ENCODE data around the gene PPP4R4.
A peak's percentile ranks its signal among the peaks of the same experiment; 100 is the strongest.

PPP4R4 gene, protein sequence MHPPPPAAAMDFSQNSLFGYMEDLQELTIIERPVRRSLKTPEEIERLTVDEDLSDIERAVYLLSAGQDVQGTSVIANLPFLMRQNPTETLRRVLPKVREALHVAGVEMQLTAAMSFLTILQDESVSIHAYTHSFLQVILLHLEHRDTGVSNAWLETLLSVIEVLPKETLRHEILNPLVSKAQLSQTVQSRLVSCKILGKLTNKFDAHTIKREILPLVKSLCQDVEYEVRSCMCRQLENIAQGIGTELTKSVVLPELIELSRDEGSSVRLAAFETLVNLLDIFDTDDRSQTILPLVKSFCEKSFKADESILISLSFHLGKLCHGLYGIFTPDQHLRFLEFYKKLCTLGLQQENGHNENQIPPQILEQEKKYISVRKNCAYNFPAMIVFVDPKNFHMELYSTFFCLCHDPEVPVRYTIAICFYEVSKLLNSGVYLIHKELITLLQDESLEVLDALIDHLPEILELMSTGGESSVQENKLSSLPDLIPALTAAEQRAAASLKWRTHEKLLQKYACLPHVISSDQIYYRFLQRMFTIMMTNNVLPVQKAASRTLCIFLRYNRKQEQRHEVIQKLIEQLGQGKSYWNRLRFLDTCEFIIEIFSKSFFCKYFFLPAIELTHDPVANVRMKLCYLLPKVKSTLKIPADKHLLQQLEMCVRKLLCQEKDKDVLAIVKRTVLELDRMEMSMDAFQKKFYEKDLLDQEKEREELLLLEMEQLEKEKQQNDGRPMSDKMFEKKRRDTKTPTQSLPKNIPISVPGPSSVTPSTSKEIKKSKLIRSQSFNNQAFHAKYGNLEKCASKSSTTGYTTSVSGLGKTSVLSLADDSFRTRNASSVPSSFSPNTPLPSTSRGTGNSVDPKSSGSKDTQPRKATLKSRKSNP

DNA sequence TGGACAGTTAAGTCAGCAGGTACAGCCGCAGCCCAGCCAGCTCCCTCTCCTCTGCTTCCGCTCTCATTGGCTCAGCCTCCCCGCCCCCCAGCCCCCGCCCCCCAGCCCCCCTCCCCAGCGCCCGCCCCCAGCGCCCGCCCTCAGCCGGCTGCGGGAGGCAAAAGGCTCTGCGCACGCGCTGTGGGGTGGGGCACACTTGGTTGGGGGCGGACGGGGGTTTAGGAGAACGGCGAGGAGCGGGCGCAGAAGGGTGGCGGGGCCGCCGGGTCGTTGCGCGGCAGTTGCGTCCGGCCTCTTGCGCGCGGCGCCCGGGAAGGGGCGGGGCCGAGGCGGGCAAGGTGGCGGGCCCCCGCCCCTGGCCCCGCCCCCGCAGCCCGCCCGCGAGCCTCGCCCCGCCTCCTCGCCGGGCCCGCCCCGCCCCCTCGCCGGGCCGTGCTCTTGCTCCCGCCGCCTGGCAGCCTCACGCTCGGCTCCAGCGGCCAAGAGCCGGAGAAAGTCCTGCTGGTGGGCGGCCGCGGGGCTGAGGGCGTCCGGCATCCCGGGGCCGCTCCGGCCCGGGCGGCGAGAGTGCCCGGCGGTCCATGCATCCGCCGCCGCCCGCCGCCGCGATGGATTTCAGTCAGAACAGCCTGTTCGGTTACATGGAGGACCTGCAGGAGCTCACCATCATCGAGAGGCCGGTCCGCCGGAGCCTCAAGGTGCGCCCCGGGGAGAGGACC is at the start of gene PPP4R4:
TSS of gene PPP4R4 (plus strand) at position 438 of the 719 bp plus-strand sequence. CDS start at position 582, 144 bp downstream.
- H3K9me3 ChIP-seq (ENCODE audit: control insufficient read depth in 5 of 5, low read length in 5 of 5): no peaks in the 10 kb centered on the region
- peak within 1 kb of the TSS in 3 of 5 donors; percentile 36 to 77 (median 44) for H3K9ac ChIP-seq (ENCODE audit: low read length in 5 of 5)
- no peaks in the 10 kb centered on the region for H3K36me3 ChIP-seq (ENCODE audit: control insufficient read depth in 5 of 5, insufficient read depth in 5 of 5, low read length in 5 of 5)
- peaks cover 0 to 24% (median 19%) of the 10 kb centered on the region in 5 donors for H3K27me3 ChIP-seq (ENCODE audit: control insufficient read depth in 5 of 5, insufficient read depth in 4 of 5, low read length in 5 of 5)
- no peak within 1 kb of the TSS for H3K27ac ChIP-seq (ENCODE audit: low read depth, low read length)
- peaks cover 0 to 20% (median 15%) of the 10 kb centered on the region in 5 donors for H3K4me1 ChIP-seq (ENCODE audit: control insufficient read depth in 5 of 5, insufficient read depth in 5 of 5, low read length in 5 of 5)
- peak within 1 kb of the TSS; percentile 29 to 69 (median 57) for H3K4me3 ChIP-seq (ENCODE audit: low read depth in 1 of 5, low read length in 5 of 5)

DNA sequence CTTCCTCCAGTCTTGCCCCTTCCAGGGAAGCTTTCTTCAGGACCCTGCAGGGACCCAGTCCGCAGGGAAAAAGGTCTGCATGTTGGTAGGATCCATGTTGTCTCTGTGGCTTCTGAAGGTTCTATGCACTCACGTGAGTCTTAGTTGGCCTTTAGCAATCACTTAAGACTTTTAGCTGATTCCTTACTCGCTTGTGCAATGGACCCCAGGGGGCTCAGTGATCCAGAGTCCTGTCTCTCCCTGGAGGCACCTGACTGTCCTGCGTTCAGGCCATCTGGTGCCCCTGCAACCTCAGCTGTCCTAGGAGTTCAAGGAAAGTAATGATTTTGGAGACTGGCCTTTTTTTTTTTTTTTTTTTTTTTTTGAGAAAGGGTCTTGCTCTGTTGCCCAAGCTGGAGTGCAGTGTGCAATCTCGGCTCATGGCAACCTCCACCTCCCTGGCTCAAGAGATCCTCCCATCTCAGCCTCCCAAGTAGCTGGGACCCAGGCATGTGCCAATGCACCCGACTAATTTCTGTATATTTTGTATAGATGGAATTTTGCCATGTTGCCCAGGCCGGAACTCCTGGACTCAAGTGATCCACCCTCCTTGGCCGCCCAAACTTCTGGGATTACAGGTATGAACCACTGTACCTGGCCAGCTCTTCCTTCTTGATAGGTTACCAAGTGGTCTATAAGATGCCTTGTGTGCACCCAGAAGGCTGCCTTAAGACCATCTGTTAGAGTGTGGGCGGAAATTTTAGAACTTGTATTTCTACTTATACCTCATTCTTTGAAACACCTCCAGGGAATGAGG is 49.3 kb upstream of the PPP4R4 start:
- peaks cover 3 to 15% (median 12%) of the 10 kb centered on the region in 5 donors for H3K9me3 ChIP-seq (ENCODE audit: control insufficient read depth in 5 of 5, low read length in 5 of 5)
- peaks cover 2 to 15% (median 10%) of the 10 kb centered on the region in 5 donors for H3K4me1 ChIP-seq (ENCODE audit: control insufficient read depth in 5 of 5, insufficient read depth in 5 of 5, low read length in 5 of 5)
- H3K9ac ChIP-seq (ENCODE audit: low read length in 5 of 5): no peak overlapping the region
- no peak overlapping the region for H3K4me3 ChIP-seq (ENCODE audit: low read depth in 1 of 5, low read length in 5 of 5)
- peaks cover 0 to 11% (median 3%) of the 10 kb centered on the region in 5 donors for H3K36me3 ChIP-seq (ENCODE audit: control insufficient read depth in 5 of 5, insufficient read depth in 5 of 5, low read length in 5 of 5)
- H3K27me3 ChIP-seq (ENCODE audit: control insufficient read depth in 5 of 5, insufficient read depth in 4 of 5, low read length in 5 of 5): no peaks in the 10 kb centered on the region
- H3K27ac ChIP-seq (ENCODE audit: low read depth, low read length): no peak overlapping the region

DNA sequence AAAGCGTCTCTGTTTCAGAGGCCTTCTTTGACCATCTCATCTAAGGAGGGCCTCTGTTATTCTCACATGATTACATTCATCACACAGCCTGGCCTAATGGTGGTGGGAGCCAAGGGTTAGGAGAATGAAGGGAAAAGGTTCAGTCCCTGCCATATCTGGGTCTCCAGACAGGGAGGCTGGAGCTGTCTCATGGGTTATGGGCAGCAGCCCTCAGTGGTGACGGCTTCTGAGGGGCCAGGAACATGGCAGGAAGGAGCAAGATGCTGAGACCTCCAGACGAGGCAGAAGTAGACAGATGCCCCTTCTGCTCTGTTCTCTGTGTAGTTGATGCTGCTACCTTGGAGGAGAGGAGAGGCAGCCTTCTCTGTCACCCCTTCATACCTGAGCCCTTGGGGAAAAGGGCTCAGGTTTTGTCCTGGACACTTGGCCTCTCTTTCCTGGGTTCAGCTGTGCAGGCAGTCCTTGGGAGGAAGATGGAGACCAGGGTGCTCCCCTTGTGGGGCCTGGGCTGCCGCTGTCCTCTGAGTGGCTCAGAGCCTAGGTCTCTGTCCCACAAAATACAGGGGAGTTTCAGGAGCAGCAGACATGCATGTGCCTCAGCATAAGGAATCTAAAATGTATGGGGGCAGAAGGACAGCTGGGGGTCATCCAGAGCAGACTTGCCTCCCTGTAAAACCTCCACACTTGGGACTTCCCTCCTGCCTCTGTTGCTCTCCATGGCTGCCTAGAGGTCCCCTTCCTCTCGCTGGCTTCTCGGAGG is 48.3 kb upstream of the PPP4R4 start:
- no peak overlapping the region for H3K4me3 ChIP-seq (ENCODE audit: low read depth in 1 of 5, low read length in 5 of 5)

DNA sequence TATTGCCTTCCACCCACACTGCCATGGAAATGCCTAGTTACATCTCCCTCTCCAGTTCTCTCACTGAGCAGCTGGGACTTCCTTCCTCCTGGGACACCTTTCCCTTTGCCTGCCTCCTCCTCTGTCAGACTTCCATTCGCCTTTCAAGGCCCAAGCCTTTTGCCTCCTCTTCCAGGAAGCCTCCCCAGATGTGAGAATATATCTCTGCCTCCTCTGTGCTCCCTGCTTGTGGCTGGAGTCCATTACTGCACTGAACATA is 47.8 kb upstream of the PPP4R4 start:
- H3K27ac ChIP-seq (ENCODE audit: low read depth, low read length): no peak overlapping the region
- peaks cover 2 to 21% (median 16%) of the 10 kb centered on the region in 5 donors for H3K4me1 ChIP-seq (ENCODE audit: control insufficient read depth in 5 of 5, insufficient read depth in 5 of 5, low read length in 5 of 5)
- no peak overlapping the region for H3K9ac ChIP-seq (ENCODE audit: low read length in 5 of 5)
- no peaks in the 10 kb centered on the region for H3K27me3 ChIP-seq (ENCODE audit: control insufficient read depth in 5 of 5, insufficient read depth in 4 of 5, low read length in 5 of 5)
- H3K9me3 ChIP-seq (ENCODE audit: control insufficient read depth in 5 of 5, low read length in 5 of 5): no peaks in the 10 kb centered on the region
- no peak overlapping the region for H3K4me3 ChIP-seq (ENCODE audit: low read depth in 1 of 5, low read length in 5 of 5)
- peaks cover 0 to 11% (median 3%) of the 10 kb centered on the region in 5 donors for H3K36me3 ChIP-seq (ENCODE audit: control insufficient read depth in 5 of 5, insufficient read depth in 5 of 5, low read length in 5 of 5)

More for the DNA sequence above, 48.3 kb upstream of the PPP4R4 start:
- Histone ChIP-seq H3K27me3 (ENCODE audit: control insufficient read depth in 5 of 5, insufficient read depth in 4 of 5, low read length in 5 of 5) (no peaks in the 10 kb centered on the region), H3K4me1 (ENCODE audit: control insufficient read depth in 5 of 5, insufficient read depth in 5 of 5, low read length in 5 of 5) (peaks cover 2 to 21% (median 16%) of the 10 kb centered on the region in 5 donors), H3K9ac (ENCODE audit: low read length in 5 of 5) (no peak overlapping the region), H3K9me3 (ENCODE audit: control insufficient read depth in 5 of 5, low read length in 5 of 5) (peaks cover under 1 to 5% (median 2%) of the 10 kb centered on the region in 5 donors), H3K36me3 (ENCODE audit: control insufficient read depth in 5 of 5, insufficient read depth in 5 of 5, low read length in 5 of 5) (peaks cover 0 to 11% (median 3%) of the 10 kb centered on the region in 5 donors), H3K27ac (ENCODE audit: low read depth, low read length) (no peak overlapping the region)

DNA sequence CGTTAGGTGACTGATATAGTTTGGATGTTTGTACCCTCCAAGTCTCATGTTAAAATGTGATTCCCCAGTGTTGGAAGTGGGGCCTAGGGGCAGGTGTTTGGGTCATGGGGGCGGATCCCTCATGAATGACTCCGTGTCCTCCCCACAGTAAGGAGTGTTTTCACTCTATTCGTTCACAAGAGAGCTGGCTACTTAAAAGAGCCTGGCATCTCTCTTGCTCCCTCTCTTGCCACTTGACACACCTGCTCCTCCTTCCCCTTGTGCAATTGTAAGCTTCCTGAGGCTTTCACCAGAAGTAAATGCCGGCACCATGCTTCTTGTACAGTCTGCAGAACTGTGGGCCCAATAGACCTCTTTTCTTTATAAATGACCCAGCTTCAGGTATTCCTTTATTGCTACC is 47.3 kb upstream of the PPP4R4 start:
- Histone ChIP-seq H3K36me3 (ENCODE audit: control insufficient read depth in 5 of 5, insufficient read depth in 5 of 5, low read length in 5 of 5) (peaks cover 0 to 11% (median 3%) of the 10 kb centered on the region in 5 donors), H3K27ac (ENCODE audit: low read depth, low read length) (no peak overlapping the region), H3K9ac (ENCODE audit: low read length in 5 of 5) (no peak overlapping the region)

DNA sequence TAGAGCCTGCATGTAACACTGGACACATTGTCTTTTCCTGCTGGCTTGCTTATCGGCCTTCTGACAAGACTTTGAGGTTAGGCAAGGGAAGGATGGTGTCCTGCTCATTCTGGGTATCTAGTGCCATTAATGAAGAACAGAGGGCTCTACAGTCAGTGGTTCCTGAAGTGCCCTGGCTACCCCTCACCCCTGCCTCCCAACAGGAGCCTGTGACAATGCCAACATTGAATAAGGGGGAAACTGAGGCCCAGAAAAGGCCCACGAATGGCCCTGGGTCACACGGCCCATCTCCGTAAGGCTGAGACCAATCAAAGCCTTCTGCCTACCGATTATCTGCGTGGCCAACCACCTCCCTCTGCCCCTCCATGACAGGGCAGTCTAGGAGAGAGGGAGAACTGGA is 46.8 kb upstream of the PPP4R4 start:
- no peak overlapping the region for H3K27ac ChIP-seq (ENCODE audit: low read depth, low read length)
- no peak overlapping the region for H3K9ac ChIP-seq (ENCODE audit: low read length in 5 of 5)
- peaks cover 0 to 11% (median 3%) of the 10 kb centered on the region in 5 donors for H3K36me3 ChIP-seq (ENCODE audit: control insufficient read depth in 5 of 5, insufficient read depth in 5 of 5, low read length in 5 of 5)
- H3K4me1 ChIP-seq (ENCODE audit: control insufficient read depth in 5 of 5, insufficient read depth in 5 of 5, low read length in 5 of 5): peaks cover 2 to 21% (median 16%) of the 10 kb centered on the region in 5 donors
- no peaks in the 10 kb centered on the region for H3K9me3 ChIP-seq (ENCODE audit: control insufficient read depth in 5 of 5, low read length in 5 of 5)
- no peak overlapping the region for H3K4me3 ChIP-seq (ENCODE audit: low read depth in 1 of 5, low read length in 5 of 5)
- H3K27me3 ChIP-seq (ENCODE audit: control insufficient read depth in 5 of 5, insufficient read depth in 4 of 5, low read length in 5 of 5): no peaks in the 10 kb centered on the region

More for the DNA sequence above, 47.3 kb upstream of the PPP4R4 start:
- Histone ChIP-seq H3K4me1 (ENCODE audit: control insufficient read depth in 5 of 5, insufficient read depth in 5 of 5, low read length in 5 of 5) (peaks cover 2 to 21% (median 16%) of the 10 kb centered on the region in 5 donors), H3K27me3 (ENCODE audit: control insufficient read depth in 5 of 5, insufficient read depth in 4 of 5, low read length in 5 of 5) (no peaks in the 10 kb centered on the region), H3K4me3 (ENCODE audit: low read depth in 1 of 5, low read length in 5 of 5) (no peak overlapping the region), H3K9me3 (ENCODE audit: control insufficient read depth in 5 of 5, low read length in 5 of 5) (no peaks in the 10 kb centered on the region)

DNA sequence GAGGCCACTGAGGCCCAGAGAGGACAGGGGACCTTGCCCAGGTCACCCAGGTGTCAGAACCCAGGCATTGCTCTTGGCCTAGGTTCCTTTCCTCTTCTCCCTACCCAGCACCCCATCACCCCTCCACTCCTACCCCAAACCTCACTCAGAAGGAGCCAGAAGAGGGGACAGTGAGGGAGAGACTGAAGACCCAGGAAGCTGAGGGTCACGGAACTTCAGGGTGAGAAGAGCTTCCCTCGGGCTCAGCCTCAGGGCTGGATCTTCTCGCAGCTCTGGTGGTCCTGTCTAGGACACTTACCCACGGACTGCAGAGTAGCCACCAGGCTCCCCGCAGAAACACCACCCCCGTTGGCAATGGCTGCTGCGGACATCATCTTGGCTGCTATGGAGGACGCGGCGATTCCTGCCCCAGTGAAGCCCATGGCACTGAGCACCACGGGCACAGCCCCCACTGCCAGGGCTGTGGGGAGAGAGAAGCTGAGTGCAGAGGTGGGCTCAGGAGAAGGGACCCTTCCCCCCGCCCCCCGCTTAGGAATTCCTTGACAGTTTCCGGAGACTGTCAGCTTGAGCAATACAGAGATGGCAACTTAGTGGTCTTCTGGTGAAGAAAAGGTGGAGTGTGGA is 45.8 kb upstream of the PPP4R4 start:
- Histone ChIP-seq H3K9ac (ENCODE audit: low read length in 5 of 5) (peak overlapping the region in 1 of 5 donors; percentile 69), H3K4me3 (ENCODE audit: low read depth in 1 of 5, low read length in 5 of 5) (peak overlapping the region in 3 of 5 donors; percentile 59 to 70 (median 68)), H3K4me1 (ENCODE audit: control insufficient read depth in 5 of 5, insufficient read depth in 5 of 5, low read length in 5 of 5) (peaks cover 2 to 21% (median 16%) of the 10 kb centered on the region in 5 donors), H3K9me3 (ENCODE audit: control insufficient read depth in 5 of 5, low read length in 5 of 5) (no peaks in the 10 kb centered on the region), H3K27ac (ENCODE audit: low read depth, low read length) (peak overlapping the region; percentile 85), H3K36me3 (ENCODE audit: control insufficient read depth in 5 of 5, insufficient read depth in 5 of 5, low read length in 5 of 5) (peaks cover 0 to 11% (median 3%) of the 10 kb centered on the region in 5 donors), H3K27me3 (ENCODE audit: control insufficient read depth in 5 of 5, insufficient read depth in 4 of 5, low read length in 5 of 5) (no peaks in the 10 kb centered on the region)

DNA sequence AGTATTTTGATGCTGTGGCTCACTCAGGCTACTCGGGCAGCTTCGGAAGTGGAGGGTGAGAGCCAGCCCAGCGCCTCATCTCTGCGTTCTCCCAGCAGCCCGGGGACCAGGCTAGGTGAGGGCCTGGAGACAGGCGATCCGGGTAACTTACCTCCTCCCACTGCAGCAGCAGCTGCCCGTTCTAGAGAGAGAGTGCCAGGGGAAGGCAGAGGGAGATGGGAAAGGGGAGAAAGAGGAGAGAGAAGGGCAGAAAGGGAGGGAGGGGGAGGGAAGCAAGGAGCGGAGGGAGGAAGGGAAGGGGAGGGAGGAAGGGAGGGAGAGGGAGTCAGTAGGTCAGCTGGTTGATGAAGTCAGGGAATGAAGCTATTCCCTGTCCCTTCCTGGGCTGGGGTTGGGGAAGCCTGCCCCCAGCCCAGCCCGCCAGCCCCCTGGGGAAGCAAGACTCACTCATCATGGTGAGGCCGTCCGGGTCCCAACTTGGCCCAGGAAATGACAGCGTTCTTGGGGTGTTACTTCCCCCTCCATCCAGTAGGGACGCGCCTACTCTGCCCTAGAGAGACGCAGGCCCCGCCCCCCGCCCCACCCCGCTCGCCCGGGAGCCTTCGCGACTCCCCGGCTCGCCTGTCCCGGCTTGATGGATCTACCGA is 44.9 kb upstream of the PPP4R4 start, which contains the start of gene IFI27L2:
TSS of gene IFI27L2 (minus strand) at position 494 of the 647 bp plus-strand sequence. CDS start at position 454, 40 bp downstream.
- Histone ChIP-seq H3K9me3 (ENCODE audit: control insufficient read depth in 5 of 5, low read length in 5 of 5) (no peaks in the 10 kb centered on the region), H3K9ac (ENCODE audit: low read length in 5 of 5) (peak within 1 kb of the TSS in 4 of 5 donors; percentile 47 to 70 (median 66)), H3K36me3 (ENCODE audit: control insufficient read depth in 5 of 5, insufficient read depth in 5 of 5, low read length in 5 of 5) (peaks cover 0 to 11% (median 3%) of the 10 kb centered on the region in 5 donors), H3K27me3 (ENCODE audit: control insufficient read depth in 5 of 5, insufficient read depth in 4 of 5, low read length in 5 of 5) (no peaks in the 10 kb centered on the region), H3K4me1 (ENCODE audit: control insufficient read depth in 5 of 5, insufficient read depth in 5 of 5, low read length in 5 of 5) (peaks cover 2 to 21% (median 16%) of the 10 kb centered on the region in 5 donors), H3K27ac (ENCODE audit: low read depth, low read length) (peak within 1 kb of the TSS; percentile 85), H3K4me3 (ENCODE audit: low read depth in 1 of 5, low read length in 5 of 5) (peak within 1 kb of the TSS; percentile 59 to 70 (median 64))
